ENCODE measurements around the gene SAMD11.
"Not testable (repeated sequence)": the region's sequence is repeated elsewhere in the genome, so short reads cannot be mapped to it uniquely, and the experiment has no call there.

The SAMD11 gene

GRCh38 chr1:944341-945325, 20.9 kb downstream of the SAMD11 start:
- Histone ChIP-seq H3K79me2 (ENCODE audit: insufficient read depth, low read depth) (no peaks in the 10 kb centered on the region), H3K27ac (peak overlapping the region; percentile 75), H3K27me3 (ENCODE audit: insufficient read depth, low read depth) (peaks cover 28% of the 10 kb centered on the region), H3K4me3 (IDR thresholded peaks at IDR 0.05; ENCODE audit: insufficient read depth, low read depth, low read length) (peak overlapping the region; percentile 80), H3K4me2 (peak overlapping the region; percentile 91), H3K4me1 (ENCODE audit: low read depth, poor library complexity, severe bottlenecking) (peaks cover 84% of the 10 kb centered on the region), H3K36me3 (ENCODE audit: insufficient read depth) (peaks cover 5% of the 10 kb centered on the region; the same call in 1 of the 2 replicates), H2AFZ (ENCODE audit: low read depth) (no peak overlapping the region), H4K20me1 (ENCODE audit: insufficient read depth) (no peaks in the 10 kb centered on the region; the same call in 1 of the 2 replicates), H3K9ac (peak overlapping the region; percentile 11; the same call in 1 of the 2 replicates)
- TF ChIP-seq CTCF (conservative IDR thresholded peaks at IDR 0.05; ENCODE audit: low read depth, low read length) = no peak

- no peaks in the 10 kb centered on the region for H3K79me2 ChIP-seq (ENCODE audit: insufficient read depth, low read depth)
- TF ChIP-seq CTCF (conservative IDR thresholded peaks at IDR 0.05; ENCODE audit: low read depth, low read length) = no peak
- H3K4me2 ChIP-seq = peak overlapping the region; percentile 91
- H3K9ac ChIP-seq = peak overlapping the region; percentile 11; the same call in 1 of the 2 replicates
- peak overlapping the region; percentile 75 for H3K27ac ChIP-seq
- H2AFZ ChIP-seq (ENCODE audit: low read depth) = no peak overlapping the region
- peaks cover 20% of the 10 kb centered on the region for H3K27me3 ChIP-seq (ENCODE audit: insufficient read depth, low read depth)
- H3K36me3 ChIP-seq (ENCODE audit: insufficient read depth) = peaks cover 5% of the 10 kb centered on the region; the same call in 1 of the 2 replicates
- H3K4me3 ChIP-seq (IDR thresholded peaks at IDR 0.05; ENCODE audit: insufficient read depth, low read depth, low read length) = peak overlapping the region; percentile 80
- H4K20me1 ChIP-seq (ENCODE audit: insufficient read depth) = no peaks in the 10 kb centered on the region; the same call in 1 of the 2 replicates
- peaks cover 72% of the 10 kb centered on the region for H3K4me1 ChIP-seq (ENCODE audit: low read depth, poor library complexity, severe bottlenecking)
Measured at GRCh38 chr1:945688-946556, 22.2 kb downstream of the SAMD11 start.

GRCh38 chr1:946811-947210, 23.1 kb downstream of the SAMD11 start:
- not testable (repeated sequence) for H4K20me1 ChIP-seq (ENCODE audit: insufficient read depth); H3K36me3 ChIP-seq (ENCODE audit: insufficient read depth); H3K4me3 ChIP-seq (IDR thresholded peaks at IDR 0.05; ENCODE audit: insufficient read depth, low read depth, low read length); H3K27ac ChIP-seq; H2AFZ ChIP-seq (ENCODE audit: low read depth); H3K79me2 ChIP-seq (ENCODE audit: insufficient read depth, low read depth); H3K9ac ChIP-seq
- peaks cover 15% of the 10 kb centered on the region for H3K27me3 ChIP-seq (ENCODE audit: insufficient read depth, low read depth)
- peaks cover 65% of the 10 kb centered on the region for H3K4me1 ChIP-seq (ENCODE audit: low read depth, poor library complexity, severe bottlenecking)
- H3K4me2 ChIP-seq = peak overlapping the region; percentile 91; the same call in 1 of the 2 replicates

GRCh38 chr1:947958-948357, 24.2 kb downstream of the SAMD11 start:
- Histone ChIP-seq H3K9ac (no peak overlapping the region), H3K4me1 (ENCODE audit: low read depth, poor library complexity, severe bottlenecking) (peaks cover 53% of the 10 kb centered on the region), H3K36me3 (ENCODE audit: insufficient read depth) (peaks cover 5% of the 10 kb centered on the region; the same call in 1 of the 2 replicates), H3K4me2 (no peak overlapping the region), H3K27me3 (ENCODE audit: insufficient read depth, low read depth) (peaks cover 3% of the 10 kb centered on the region), H3K79me2 (ENCODE audit: insufficient read depth, low read depth) (no peaks in the 10 kb centered on the region), H4K20me1 (ENCODE audit: insufficient read depth) (no peaks in the 10 kb centered on the region; the same call in 1 of the 2 replicates), H2AFZ (ENCODE audit: low read depth) (no peak overlapping the region), H3K4me3 (IDR thresholded peaks at IDR 0.05; ENCODE audit: insufficient read depth, low read depth, low read length) (no peak overlapping the region), H3K27ac (no peak overlapping the region)
- no peak for TF ChIP-seq CTCF (conservative IDR thresholded peaks at IDR 0.05; ENCODE audit: low read depth, low read length)
